Brain microvascular endothelial cell (primary cell): ENCODE results near the gene SLC12A3.

ENCODE experiments used
- DNase-seq: peaks from one replicate; pipeline ENCODE4 v3.0.0-alpha.2; 2020
- H3K27ac ChIP-seq: fragments of 250-450 bp; sonication (Bioruptor Pico); 2 replicates; pipeline ENCODE4 v1.5.1; 2020; ENCODE audit warnings: mild to moderate bottlenecking, moderate library complexity
- H3K27me3 ChIP-seq: fragments of 250-450 bp; sonication (Bioruptor Pico); replicated peaks from 2 replicates; pipeline ENCODE4 v1.5.1; 2020; ENCODE audit warnings: mild to moderate bottlenecking
- H3K36me3 ChIP-seq: fragments of 250-450 bp; sonication (Bioruptor Pico); replicated peaks from 2 replicates; pipeline ENCODE4 v1.5.1; 2020; ENCODE audit warnings: mild to moderate bottlenecking
- H3K4me3 ChIP-seq: 2 replicates; pipeline ENCODE4 v1.5.1; 2011; ENCODE audit warnings: low read depth, mild to moderate bottlenecking, control low read depth, low read length, moderate library complexity
- in situ Hi-C: cut with HindIII; loops from 2 replicates; pipeline ENCODE4 v1.10.0; 2017; ENCODE audit warnings: low sequenced_read_pairs, low pct_ligation_motif_present
- TF ChIP-seq, protein P1 (sequence below): IDR thresholded peaks from 2 replicates; pipeline ENCODE4 v1.5.1; 2011; ENCODE audit warnings: low read depth, mild to moderate bottlenecking, moderate library complexity, low read length, control low read depth, inconsistent platforms; ENCODE audit errors: missing control alignments

Gene SLC12A3

DNA sequence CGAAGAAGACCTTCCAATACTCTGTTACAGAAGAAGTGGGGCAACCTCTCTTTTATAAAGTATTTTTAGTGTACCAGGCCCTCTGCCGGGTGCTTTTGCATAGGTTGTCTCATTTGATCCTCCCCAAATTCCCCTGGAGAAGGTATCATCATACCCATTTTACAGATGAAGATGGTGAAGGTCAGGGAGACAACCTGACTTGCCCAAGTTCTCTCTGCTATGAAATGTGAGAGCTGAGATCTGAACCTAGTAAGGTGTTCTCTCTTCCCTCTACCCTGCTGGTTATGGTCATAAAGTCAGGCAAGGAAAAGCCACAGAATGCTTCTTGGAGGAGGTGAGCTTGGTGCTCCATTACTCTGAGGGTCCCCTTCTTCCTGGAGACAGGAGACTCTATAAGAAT is 38.9 kb downstream of the SLC12A3 start:
- no peak for DNase-seq
- TF ChIP-seq, protein P1, sequence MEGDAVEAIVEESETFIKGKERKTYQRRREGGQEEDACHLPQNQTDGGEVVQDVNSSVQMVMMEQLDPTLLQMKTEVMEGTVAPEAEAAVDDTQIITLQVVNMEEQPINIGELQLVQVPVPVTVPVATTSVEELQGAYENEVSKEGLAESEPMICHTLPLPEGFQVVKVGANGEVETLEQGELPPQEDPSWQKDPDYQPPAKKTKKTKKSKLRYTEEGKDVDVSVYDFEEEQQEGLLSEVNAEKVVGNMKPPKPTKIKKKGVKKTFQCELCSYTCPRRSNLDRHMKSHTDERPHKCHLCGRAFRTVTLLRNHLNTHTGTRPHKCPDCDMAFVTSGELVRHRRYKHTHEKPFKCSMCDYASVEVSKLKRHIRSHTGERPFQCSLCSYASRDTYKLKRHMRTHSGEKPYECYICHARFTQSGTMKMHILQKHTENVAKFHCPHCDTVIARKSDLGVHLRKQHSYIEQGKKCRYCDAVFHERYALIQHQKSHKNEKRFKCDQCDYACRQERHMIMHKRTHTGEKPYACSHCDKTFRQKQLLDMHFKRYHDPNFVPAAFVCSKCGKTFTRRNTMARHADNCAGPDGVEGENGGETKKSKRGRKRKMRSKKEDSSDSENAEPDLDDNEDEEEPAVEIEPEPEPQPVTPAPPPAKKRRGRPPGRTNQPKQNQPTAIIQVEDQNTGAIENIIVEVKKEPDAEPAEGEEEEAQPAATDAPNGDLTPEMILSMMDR: no peak

DNA sequence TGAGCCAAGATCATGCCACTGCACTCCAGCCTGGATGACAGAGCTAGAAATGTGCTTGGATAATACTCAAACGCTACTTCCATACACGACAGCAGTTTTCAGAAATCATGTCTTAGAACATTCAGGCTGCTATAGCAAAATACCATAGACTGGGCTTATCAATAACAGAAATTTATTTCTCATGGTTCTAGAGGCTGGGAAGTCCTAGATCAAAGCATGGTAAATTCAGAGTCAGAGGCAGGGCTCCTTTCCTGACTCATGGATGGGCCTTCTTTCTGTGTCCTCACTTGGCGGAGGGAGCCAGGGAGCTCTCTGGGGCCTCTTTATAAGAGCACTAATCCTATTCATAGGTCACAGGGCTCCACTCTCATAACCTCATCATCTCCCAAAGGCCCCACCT is 42.4 kb downstream of the SLC12A3 start:
- no peak overlapping the region for H3K4me3 ChIP-seq
- no peaks in the 10 kb centered on the region for H3K27me3 ChIP-seq
- TF ChIP-seq, protein P1: no peak
- in situ Hi-C loops: no loop called here
- H3K36me3 ChIP-seq: no peaks in the 10 kb centered on the region
- no peak overlapping the region for H3K27ac ChIP-seq
- no peak for DNase-seq

More for the DNA sequence above, 38.9 kb downstream of the SLC12A3 start:
- Histone ChIP-seq H3K4me3 (no peak overlapping the region), H3K36me3 (no peaks in the 10 kb centered on the region), H3K27ac (no peak overlapping the region), H3K27me3 (no peaks in the 10 kb centered on the region)
- in situ Hi-C loops: no loop called here

DNA sequence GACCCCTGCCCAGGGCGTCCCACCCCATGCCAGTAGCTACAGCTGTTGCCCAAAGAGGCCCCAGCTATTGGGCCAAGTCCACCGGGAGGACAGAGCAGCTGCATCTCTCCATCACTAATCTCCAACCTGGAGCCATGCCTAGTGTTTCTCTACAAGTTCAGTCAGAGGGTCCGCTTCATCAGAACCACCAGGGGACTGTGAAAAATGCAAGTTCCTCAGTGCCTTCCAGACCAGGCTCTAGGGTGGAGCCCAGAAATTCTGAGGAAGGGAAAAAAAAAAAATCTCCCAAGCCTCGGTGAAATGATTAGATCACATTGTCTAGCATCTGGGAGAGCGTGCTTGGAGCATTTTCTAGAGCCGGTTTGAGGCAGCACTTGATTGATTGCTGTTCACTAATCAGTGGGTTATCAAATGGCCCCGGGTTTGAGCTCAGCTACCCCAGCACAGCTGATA is 44.5 kb downstream of the SLC12A3 start:
- no peak for DNase-seq
- Histone ChIP-seq H3K36me3 (no peaks in the 10 kb centered on the region), H3K27me3 (no peaks in the 10 kb centered on the region), H3K27ac (peak overlapping the region; percentile 82), H3K4me3 (no peak overlapping the region)
- in situ Hi-C loops: no loop called here
- TF ChIP-seq, protein P1: no peak

DNA sequence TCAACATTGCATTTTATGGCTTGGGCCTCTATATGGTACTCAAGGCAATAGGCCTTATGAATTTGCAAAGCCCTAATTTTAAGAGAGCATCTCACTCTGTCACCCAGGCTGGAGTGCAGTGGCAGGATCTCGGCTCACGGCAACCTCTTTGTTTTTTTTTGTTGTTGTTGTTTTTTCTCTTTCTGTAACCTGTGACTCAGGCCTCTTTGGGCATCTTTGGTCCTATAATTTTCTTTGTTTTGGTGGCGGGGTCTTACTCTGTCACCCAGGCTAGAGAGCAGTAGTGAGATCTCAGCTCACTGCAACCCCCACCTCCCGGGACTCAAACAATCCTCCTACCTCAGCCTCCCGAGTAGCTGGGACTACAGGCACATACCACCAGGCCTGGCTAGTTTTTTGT is 45.1 kb downstream of the SLC12A3 start:
- in situ Hi-C loops: no loop called here
- no peak for DNase-seq
- H3K4me3 ChIP-seq: no peak overlapping the region
- H3K36me3 ChIP-seq: no peaks in the 10 kb centered on the region
- H3K27me3 ChIP-seq: no peaks in the 10 kb centered on the region
- TF ChIP-seq, protein P1: no peak
- peak overlapping the region; percentile 82 for H3K27ac ChIP-seq

DNA sequence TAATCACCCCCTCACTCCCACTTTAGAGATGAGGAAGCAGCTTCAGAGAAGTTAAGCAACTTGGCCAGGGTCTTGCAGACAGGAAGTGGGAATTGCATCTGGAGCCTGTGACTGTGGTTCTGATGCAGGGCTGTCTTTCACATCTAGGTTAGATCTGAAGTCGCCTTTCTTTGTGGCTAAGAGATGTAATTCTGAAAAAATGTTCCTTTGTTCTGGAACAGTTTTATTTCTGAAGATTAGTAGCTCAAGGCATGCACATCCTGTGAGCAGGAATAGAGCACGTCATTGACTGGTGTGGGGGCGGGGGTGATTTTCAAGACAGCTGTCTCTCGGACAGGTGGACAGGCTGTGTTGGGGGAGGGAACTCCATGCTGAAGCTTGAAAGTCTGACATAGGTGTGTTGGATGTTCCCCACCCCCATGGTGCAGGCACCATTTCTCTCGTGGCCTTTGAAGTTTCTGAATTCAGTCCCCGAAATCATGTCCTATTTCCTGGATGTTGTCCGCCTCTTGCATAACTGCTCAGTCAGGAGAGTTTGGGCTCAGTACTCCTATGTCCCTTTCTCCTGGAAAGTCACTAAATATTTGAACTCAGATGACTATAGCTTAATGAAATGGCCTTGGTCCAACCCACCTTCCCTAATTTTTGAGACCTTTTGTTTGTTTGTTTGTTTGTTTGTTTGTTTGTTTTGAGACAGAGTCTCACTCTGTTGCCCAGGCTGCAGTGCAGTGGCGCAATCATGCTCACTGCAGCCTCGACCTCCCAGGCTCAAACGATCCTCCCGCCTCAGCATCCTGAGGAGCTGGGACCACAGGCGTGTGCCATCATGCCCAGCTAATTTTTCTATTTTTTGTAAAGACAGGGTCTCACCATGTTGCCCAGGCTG is 45.9 kb downstream of the SLC12A3 start:
- H3K27me3 ChIP-seq: no peaks in the 10 kb centered on the region
- H3K27ac ChIP-seq: peak overlapping the region; percentile 82
- peak; percentile 85 for DNase-seq
- no peaks in the 10 kb centered on the region for H3K36me3 ChIP-seq
- H3K4me3 ChIP-seq: no peak overlapping the region
- TF ChIP-seq, protein P1: no peak
- in situ Hi-C loops: no loop called here
